ENCODE measurements around the gene CP. TPM values are rescaled to one million over a fixed set of nuclear protein-coding genes. Genes with fewer than 3 reads are reported as not detected.
A peak's percentile ranks its signal among the peaks of the same experiment; 100 is the strongest.

CP gene
- total and polyA plus RNA-seq, 10 donors: 16.1 to 121 (median 71.7) TPM

DNA sequence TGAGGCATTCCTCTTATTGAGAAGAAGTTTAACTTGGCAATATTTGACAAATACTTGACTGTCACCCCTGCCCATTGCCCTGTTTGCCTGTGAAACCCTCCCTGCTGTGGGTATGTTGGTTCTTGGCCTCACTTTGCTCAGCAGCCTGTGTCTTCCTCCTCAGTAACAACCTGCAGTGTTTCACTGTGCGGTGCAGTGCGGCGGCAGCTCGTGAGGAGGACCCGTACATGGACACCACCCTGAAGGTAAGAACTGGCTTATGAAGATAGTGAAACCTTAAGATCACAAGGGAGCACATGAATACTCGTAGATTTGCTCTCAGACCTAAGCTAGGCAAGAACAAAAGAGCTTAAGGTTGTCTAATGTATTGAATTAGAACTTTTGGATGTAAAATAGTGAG lies 71.2 kb downstream of the CP start:
- Histone ChIP-seq H3K27me3 (replicated peaks in 1 of 7) (no peaks in the 10 kb centered on the region), H3K36me3 (peaks cover 0 to 92% (median 28%) of the 10 kb centered on the region in 6 donors), H3K4me3 (no peak overlapping the region), H3K4me1 (peaks cover 19 to 64% (median 35%) of the 10 kb centered on the region in 6 donors), H3K27ac (peak overlapping the region in 1 of 8 donors; percentile 45), H3K9me3 (no peaks in the 10 kb centered on the region)
- DNase-seq: no peak
- WGBS, 5 donors: 97 to 98% (median 98%) methylated on average over 6 of the region's 6 CpGs
- intact Hi-C loops (cut with DNase I; ENCODE audit: low total_unique reads): no loop called here
- TF ChIP-seq, protein P1, sequence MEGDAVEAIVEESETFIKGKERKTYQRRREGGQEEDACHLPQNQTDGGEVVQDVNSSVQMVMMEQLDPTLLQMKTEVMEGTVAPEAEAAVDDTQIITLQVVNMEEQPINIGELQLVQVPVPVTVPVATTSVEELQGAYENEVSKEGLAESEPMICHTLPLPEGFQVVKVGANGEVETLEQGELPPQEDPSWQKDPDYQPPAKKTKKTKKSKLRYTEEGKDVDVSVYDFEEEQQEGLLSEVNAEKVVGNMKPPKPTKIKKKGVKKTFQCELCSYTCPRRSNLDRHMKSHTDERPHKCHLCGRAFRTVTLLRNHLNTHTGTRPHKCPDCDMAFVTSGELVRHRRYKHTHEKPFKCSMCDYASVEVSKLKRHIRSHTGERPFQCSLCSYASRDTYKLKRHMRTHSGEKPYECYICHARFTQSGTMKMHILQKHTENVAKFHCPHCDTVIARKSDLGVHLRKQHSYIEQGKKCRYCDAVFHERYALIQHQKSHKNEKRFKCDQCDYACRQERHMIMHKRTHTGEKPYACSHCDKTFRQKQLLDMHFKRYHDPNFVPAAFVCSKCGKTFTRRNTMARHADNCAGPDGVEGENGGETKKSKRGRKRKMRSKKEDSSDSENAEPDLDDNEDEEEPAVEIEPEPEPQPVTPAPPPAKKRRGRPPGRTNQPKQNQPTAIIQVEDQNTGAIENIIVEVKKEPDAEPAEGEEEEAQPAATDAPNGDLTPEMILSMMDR (IDR thresholded peaks at IDR 0.05 in 8 of 11, conservative IDR thresholded peaks at IDR 0.05 in 3 of 11): no peak
- TF ChIP-seq POLR2A (IDR thresholded peaks at IDR 0.05): no peak
- TF ChIP-seq POLR2AphosphoS5 (IDR thresholded peaks at IDR 0.05): no peak

DNA sequence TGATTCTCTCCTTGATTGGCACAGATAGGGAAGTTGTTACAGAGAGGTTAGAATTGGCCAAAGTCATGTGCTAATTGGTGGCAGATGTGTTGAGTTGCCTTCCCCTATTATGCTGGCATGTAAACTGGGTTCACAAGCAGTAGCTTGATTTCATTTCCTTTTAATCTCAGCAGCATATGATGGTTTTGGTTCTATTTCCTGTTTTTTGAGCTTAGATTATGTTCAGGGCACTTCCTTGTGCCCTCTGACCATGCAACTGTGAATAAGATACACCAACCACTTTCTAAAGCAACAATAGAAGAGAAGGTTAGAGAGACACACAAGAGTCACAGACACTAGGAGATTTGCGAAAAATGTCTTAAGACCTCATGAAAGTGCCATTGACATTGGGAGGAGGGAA lies 75.7 kb downstream of the CP start:
- Histone ChIP-seq H3K4me1 (peaks cover 8 to 77% (median 34%) of the 10 kb centered on the region in 6 donors), H3K36me3 (peaks cover 0 to 81% (median 26%) of the 10 kb centered on the region in 6 donors), H3K4me3 (peak overlapping the region in 1 of 8 donors; percentile 8), H3K9me3 (no peaks in the 10 kb centered on the region), H3K27ac (peak overlapping the region; percentile 32 to 92 (median 76)), H3K27me3 (replicated peaks in 1 of 7) (no peaks in the 10 kb centered on the region)
- intact Hi-C loops (cut with DNase I; ENCODE audit: low total_unique reads): no loop called here
- DNase-seq: no peak
- TF ChIP-seq POLR2A (IDR thresholded peaks at IDR 0.05): no peak
- TF ChIP-seq POLR2AphosphoS5 (IDR thresholded peaks at IDR 0.05): peak in 1 of 3 donors; percentile 61
- 41 to 59% (median 54%) methylated on average over 1 of the region's 1 CpG for WGBS, 5 donors

DNA sequence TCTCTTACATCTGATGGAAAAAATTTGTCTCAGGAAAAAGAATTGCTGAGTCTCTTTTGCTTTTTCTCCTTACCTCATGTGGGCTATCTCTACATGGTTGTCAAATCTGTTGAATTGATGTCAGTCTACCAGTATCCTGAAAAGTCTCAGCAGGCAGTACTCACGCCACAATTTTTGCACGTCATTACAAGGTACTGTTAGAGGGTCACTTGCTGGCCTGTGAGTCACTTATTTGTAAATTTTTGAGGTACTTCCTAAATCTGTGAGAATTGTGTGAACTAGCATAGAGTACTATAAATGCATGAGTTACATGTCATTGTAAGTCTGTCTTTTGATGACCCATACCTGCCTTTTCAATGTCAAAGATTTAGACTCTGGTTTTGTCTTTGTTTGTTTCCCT lies 76.3 kb downstream of the CP start:
- Histone ChIP-seq H3K4me1 (peaks cover 8 to 78% (median 35%) of the 10 kb centered on the region in 6 donors), H3K9me3 (no peaks in the 10 kb centered on the region), H3K4me3 (peak overlapping the region in 1 of 8 donors; percentile 9), H3K27me3 (replicated peaks in 1 of 7) (no peaks in the 10 kb centered on the region), H3K27ac (peak overlapping the region; percentile 1 to 92 (median 76)), H3K36me3 (peaks cover 0 to 79% (median 22%) of the 10 kb centered on the region in 6 donors)
- 62 to 69% (median 67%) methylated on average over 2 of the region's 2 CpGs for WGBS, 5 donors
- DNase-seq: no peak
- intact Hi-C loops (cut with DNase I; ENCODE audit: low total_unique reads): no loop called here
- TF ChIP-seq POLR2AphosphoS5 (IDR thresholded peaks at IDR 0.05): peak in 1 of 3 donors; percentile 29
- TF ChIP-seq, protein P1 (IDR thresholded peaks at IDR 0.05 in 8 of 11, conservative IDR thresholded peaks at IDR 0.05 in 3 of 11): no peak
- no peak for TF ChIP-seq POLR2A (IDR thresholded peaks at IDR 0.05)

DNA sequence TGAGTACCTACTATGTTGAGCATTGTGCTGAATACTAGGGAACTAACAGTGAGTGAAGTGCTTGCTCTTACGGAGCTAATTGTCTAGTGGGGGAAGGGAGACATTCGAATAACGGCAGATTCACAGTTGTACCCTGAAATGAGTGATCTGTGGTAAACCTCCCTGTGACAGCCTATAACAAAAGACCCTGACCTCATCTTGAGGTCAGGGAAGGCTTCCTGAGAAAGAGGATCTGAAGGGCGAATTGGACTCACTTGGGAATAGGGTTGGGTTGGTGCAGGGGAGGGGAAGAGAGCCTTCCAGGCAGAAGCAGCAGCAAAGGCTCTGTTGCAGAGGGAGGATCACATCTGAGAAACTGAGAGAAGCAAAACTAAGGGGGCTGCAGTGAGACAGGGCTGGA lies 78.9 kb downstream of the CP start:
- DNase-seq: no peak
- H3K4me3 ChIP-seq: no peak overlapping the region
- H3K27me3 ChIP-seq (replicated peaks in 1 of 7): no peaks in the 10 kb centered on the region
- H3K4me1 ChIP-seq: peaks cover 5 to 91% (median 38%) of the 10 kb centered on the region in 6 donors
- TF ChIP-seq, protein P1 (IDR thresholded peaks at IDR 0.05 in 8 of 11, conservative IDR thresholded peaks at IDR 0.05 in 3 of 11): no peak
- no peak for TF ChIP-seq POLR2A (IDR thresholded peaks at IDR 0.05)
- TF ChIP-seq POLR2AphosphoS5 (IDR thresholded peaks at IDR 0.05): no peak
- WGBS, 5 donors: 49 to 63% (median 54%) methylated on average over 4 of the region's 4 CpGs
- peak overlapping the region in 1 of 8 donors; percentile 8 for H3K27ac ChIP-seq
- intact Hi-C loops (cut with DNase I; ENCODE audit: low total_unique reads): no loop called here
- H3K9me3 ChIP-seq: no peaks in the 10 kb centered on the region
- H3K36me3 ChIP-seq: peaks cover 0 to 58% (median 14%) of the 10 kb centered on the region in 6 donors

Data from spleen (tissue), 11 donors.